Gastrocnemius medialis (tissue), 4 donors: ENCODE results near the gene NSMCE1.

Experiments
- CTCF ChIP-seq, 5 experiments: fragments of 450-650 bp in 3 of 5; fragments of 200-600 bp in 2 of 5; sonication (generic) in 2 of 5; IDR thresholded peaks in 4 of 5; conservative IDR thresholded peaks in 1 of 5; 1 replicate in 4 of 5; 2 replicates in 1 of 5; pipeline ENCODE4 v1.5.1; 2016 to 2019; ENCODE audit warnings: antibody characterized with exemption in 5 of 5, mild to moderate bottlenecking in 3 of 5, moderate library complexity in 3 of 5
- POLR2A ChIP-seq, 2 donors: fragments of 450-650 bp; IDR thresholded peaks; one replicate each; pipeline ENCODE4 v1.6.1; 2017; ENCODE audit warnings: antibody characterized with exemption in 2 of 2, mild to moderate bottlenecking in 2 of 2, moderate library complexity in 2 of 2

- no peak for TF ChIP-seq CTCF (IDR thresholded peaks at IDR 0.05 in 4 of 5, conservative IDR thresholded peaks at IDR 0.05 in 1 of 5)
- TF ChIP-seq POLR2A (IDR thresholded peaks at IDR 0.05), result no peak
Observed at GRCh38 chr16:27220991-27221390, 47.6 kb downstream of the NSMCE1 start.
